Peyer's patch (tissue), 4 donors: ENCODE results near the gene FBRSL1.

Source experiments
- CTCF ChIP-seq, 6 experiments: fragments of 450-650 bp in 4 of 6; fragments of 200-600 bp in 2 of 6; sonication (generic) in 1 of 6; IDR thresholded peaks; one replicate each; pipeline ENCODE4 v1.5.1; 2017 to 2019; ENCODE audit warnings: antibody characterized with exemption in 6 of 6, mild to moderate bottlenecking in 3 of 6, moderate library complexity in 1 of 6
- POLR2A ChIP-seq, 2 donors: fragments of 450-650 bp; IDR thresholded peaks; one replicate each; pipeline ENCODE4 v1.5.1; 2017; ENCODE audit warnings: antibody characterized with exemption in 2 of 2, mild to moderate bottlenecking in 2 of 2, moderate library complexity in 2 of 2

DNA sequence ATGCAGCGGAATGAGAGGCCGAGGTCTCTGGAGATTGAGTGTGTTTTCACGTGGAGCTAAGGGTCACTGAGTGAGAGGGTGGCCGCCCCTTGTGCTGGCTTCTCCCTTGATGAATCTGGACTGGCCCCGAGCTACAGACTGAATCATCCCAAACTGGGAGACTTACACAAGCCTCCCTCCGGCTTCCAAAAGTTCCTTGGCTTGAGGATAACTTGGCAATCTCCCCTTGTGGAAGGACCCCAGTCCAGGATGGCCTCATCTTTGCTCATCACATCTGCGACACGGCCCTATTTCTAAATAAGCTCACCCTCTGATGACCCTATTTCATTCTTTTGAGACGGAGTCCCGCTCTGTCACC, 41.5 kb upstream of the FBRSL1 start:
- TF ChIP-seq CTCF (IDR thresholded peaks at IDR 0.05) (no peak), POLR2A (IDR thresholded peaks at IDR 0.05) (no peak)
